Tibial artery (tissue), 4 donors: Measurements from ENCODE around the gene KCTD20.

Experiments used
- DNase-seq, 2 donors: peaks; one replicate each; pipeline ENCODE4 v3.0.0-alpha.2; 2019
- H3K27ac ChIP-seq, 2 donors: fragments of 200-600 bp; sonication (generic) in 1 of 2; 1 replicate in 1 of 2; 2 replicates in 1 of 2; pipeline ENCODE4 v1.5.1; 2018 to 2019; ENCODE audit warnings: mild to moderate bottlenecking in 1 of 2
- H3K27me3 ChIP-seq, 2 donors: fragments of 200-600 bp; sonication (generic) in 1 of 2; one replicate each; pipeline versions ENCODE4 v1.5.1 to v1.6.0; 2016 to 2019
- H3K36me3 ChIP-seq, 3 donors: fragments of 200-600 bp; sonication (generic) in 2 of 3; one replicate each; pipeline ENCODE4 v1.5.1; 2016 to 2019; ENCODE audit warnings: mild to moderate bottlenecking in 2 of 3
- H3K4me1 ChIP-seq, 4 donors: fragments of 200-600 bp; sonication (generic) in 2 of 4; 1 replicate in 3 of 4; 2 replicates in 1 of 4; pipeline ENCODE4 v1.5.1; 2016 to 2019
- H3K4me3 ChIP-seq, 2 donors: fragments of 200-600 bp; sonication (generic) in 1 of 2; 1 replicate in 1 of 2; 2 replicates in 1 of 2; pipeline ENCODE4 v1.5.1; 2018 to 2019; ENCODE audit warnings: mild to moderate bottlenecking in 2 of 2
- H3K9me3 ChIP-seq, 3 donors: fragments of 200-600 bp; sonication (generic) in 1 of 3; one replicate each; pipeline ENCODE4 v1.5.1; 2016 to 2019
- CTCF ChIP-seq, 2 experiments: fragments of 200-600 bp in 1 of 2; fragments of 450-650 bp in 1 of 2; IDR thresholded peaks; one replicate each; pipeline ENCODE4 v1.5.1; 2017 to 2019; ENCODE audit warnings: antibody characterized with exemption in 2 of 2, mild to moderate bottlenecking in 1 of 2, moderate library complexity in 1 of 2
- intact Hi-C: fragments of 100-400 bp; cut with DNase I; formaldehyde crosslinking; loops from one replicate; pipeline ENCODE4 v1.15.0; 2023; ENCODE audit warnings: low total_unique reads

KCTD20 gene

GRCh38 chr6:36488221-36488620, 45.4 kb downstream of the KCTD20 start:
- intact Hi-C loops = no loop called here
- H3K4me1 ChIP-seq = peaks cover 0 to 11% (median 2%) of the 10 kb centered on the region in 4 donors
- no peak overlapping the region for H3K27ac ChIP-seq
- no peak for DNase-seq
- no peaks in the 10 kb centered on the region for H3K9me3 ChIP-seq
- no peaks in the 10 kb centered on the region for H3K27me3 ChIP-seq
- no peak for TF ChIP-seq CTCF (IDR thresholded peaks at IDR 0.05)
- H3K36me3 ChIP-seq = peaks cover 32 to 63% (median 33%) of the 10 kb centered on the region in 3 donors
- no peak overlapping the region for H3K4me3 ChIP-seq

- Histone ChIP-seq H3K36me3 (peaks cover 22 to 63% (median 34%) of the 10 kb centered on the region in 3 donors), H3K27ac (no peak overlapping the region)
- intact Hi-C loops = no loop called here
These were observed 46.6 kb downstream of the KCTD20 start for GRCh38 chr6:36489426-36489825.

GRCh38 chr6:36491378-36491965, 48.7 kb downstream of the KCTD20 start:
- DNase-seq = no peak
- intact Hi-C loops = no loop called here
- peaks cover 23 to 63% (median 36%) of the 10 kb centered on the region in 3 donors for H3K36me3 ChIP-seq
- no peaks in the 10 kb centered on the region for H3K27me3 ChIP-seq
- peaks cover 0 to 11% (median 2%) of the 10 kb centered on the region in 4 donors for H3K4me1 ChIP-seq
- H3K9me3 ChIP-seq = no peaks in the 10 kb centered on the region
- no peak overlapping the region for H3K27ac ChIP-seq
- TF ChIP-seq CTCF (IDR thresholded peaks at IDR 0.05) = no peak
- no peak overlapping the region for H3K4me3 ChIP-seq

More at GRCh38 chr6:36489426-36489825, 46.6 kb downstream of the KCTD20 start:
- Histone ChIP-seq H3K4me3 (no peak overlapping the region), H3K4me1 (peaks cover 0 to 11% (median 2%) of the 10 kb centered on the region in 4 donors), H3K9me3 (no peaks in the 10 kb centered on the region), H3K27me3 (no peaks in the 10 kb centered on the region)
- no peak for DNase-seq
- TF ChIP-seq CTCF (IDR thresholded peaks at IDR 0.05) = no peak

GRCh38 chr6:36492092-36492491, 49.3 kb downstream of the KCTD20 start:
- H3K27me3 ChIP-seq = no peaks in the 10 kb centered on the region
- no peaks in the 10 kb centered on the region for H3K9me3 ChIP-seq
- no peak overlapping the region for H3K4me3 ChIP-seq
- no peak overlapping the region for H3K27ac ChIP-seq
- TF ChIP-seq CTCF (IDR thresholded peaks at IDR 0.05) = no peak
- peaks cover 23 to 63% (median 36%) of the 10 kb centered on the region in 3 donors for H3K36me3 ChIP-seq
- intact Hi-C loops = no loop called here
- peaks cover 0 to 11% (median 2%) of the 10 kb centered on the region in 4 donors for H3K4me1 ChIP-seq
- no peak for DNase-seq

GRCh38 chr6:36492621-36493020, 49.8 kb downstream of the KCTD20 start:
- Histone ChIP-seq H3K27ac (no peak overlapping the region), H3K9me3 (no peaks in the 10 kb centered on the region), H3K27me3 (no peaks in the 10 kb centered on the region), H3K4me3 (no peak overlapping the region), H3K4me1 (peaks cover 0 to 10% (median 2%) of the 10 kb centered on the region in 4 donors), H3K36me3 (peaks cover 23 to 63% (median 36%) of the 10 kb centered on the region in 3 donors)
- intact Hi-C loops = no loop called here
- TF ChIP-seq CTCF (IDR thresholded peaks at IDR 0.05) = no peak
- DNase-seq = no peak
